ENCODE data around the gene HSD17B14.
"Not testable (repeated sequence)": the region's sequence is repeated elsewhere in the genome, so short reads cannot be mapped to it uniquely, and the experiment has no call there.

The HSD17B14 gene

DNA sequence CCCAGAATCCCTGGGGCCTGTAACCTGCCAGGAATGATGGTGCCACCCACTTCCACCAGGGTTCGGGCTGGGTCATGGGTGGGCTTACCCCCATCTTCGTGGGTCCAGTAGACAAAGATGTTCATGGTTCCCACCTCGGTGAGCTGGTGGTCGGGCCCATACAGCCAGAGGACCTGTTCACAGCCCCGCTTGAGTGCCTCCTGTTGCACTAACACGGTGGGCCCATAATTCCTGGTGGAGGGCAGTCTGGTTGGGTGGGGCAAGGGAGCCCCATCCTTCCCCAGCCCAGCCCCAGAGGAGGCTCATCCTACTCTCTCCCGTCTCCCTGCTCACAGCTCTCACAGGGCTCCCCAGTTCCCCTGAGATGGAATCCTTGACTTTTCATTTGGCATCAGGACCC, 39.2 kb downstream of the HSD17B14 start:
- DNase-seq (ENCODE audit: low spot score) = no peak

DNA sequence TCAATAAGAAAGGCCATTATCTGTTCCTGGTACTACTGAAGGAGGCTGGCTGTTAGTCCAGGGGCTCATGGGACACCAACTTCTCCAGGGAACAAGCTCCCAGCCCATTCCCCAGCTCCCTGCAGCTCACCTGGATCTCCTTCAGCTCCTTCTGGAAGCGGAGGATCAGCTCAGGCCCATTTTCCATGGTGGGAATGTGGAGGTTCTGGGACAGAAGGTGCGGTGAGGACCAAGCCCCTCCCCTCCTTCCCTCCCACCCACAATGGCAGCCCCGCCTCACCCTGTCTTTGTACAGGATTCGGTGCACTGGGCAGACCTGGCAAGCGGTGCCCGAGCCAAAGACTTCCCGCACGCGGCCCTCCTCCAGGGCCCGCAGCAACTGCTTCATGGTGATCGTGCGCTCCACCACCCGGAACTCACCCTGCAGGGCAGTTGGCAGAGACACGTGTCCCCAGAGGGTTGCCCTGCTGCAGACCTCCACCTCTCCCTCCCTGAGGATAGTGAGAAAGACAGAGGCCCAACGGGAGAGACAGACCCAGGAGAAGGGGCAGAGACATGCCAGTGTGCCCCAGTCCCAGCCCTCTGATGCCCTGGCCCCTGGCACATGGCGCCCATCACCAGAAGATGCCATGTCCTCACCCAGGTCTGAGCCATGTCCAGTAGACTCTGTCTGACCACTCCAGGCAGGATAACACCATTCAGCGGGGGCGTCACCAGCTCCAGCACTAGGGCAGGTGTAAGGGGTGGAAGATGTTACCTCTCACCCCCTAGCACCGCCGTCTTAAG, 39.8 kb downstream of the HSD17B14 start:
- no peak for DNase-seq (ENCODE audit: low spot score)

DNA sequence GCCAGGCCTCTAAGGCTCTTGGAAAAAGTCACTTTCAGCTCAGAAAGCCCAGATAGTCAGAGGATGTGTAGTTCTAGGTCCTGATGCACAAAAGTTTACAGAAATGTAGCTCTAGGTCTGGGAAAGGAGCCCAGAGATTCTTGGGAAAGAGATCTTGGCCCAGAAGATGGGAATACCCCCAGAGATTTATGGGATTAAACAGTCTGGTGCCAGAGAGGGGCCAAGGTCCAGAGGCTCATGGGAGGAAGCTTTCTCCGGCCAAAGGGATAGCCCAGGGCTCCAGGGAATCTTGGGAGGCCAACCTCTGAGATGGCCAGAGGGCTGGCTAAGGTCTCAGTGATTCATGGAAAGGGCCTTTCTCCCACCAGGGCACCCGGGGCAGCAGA, 40.6 kb downstream of the HSD17B14 start:
- DNase-seq (ENCODE audit: low spot score) = no peak

DNA sequence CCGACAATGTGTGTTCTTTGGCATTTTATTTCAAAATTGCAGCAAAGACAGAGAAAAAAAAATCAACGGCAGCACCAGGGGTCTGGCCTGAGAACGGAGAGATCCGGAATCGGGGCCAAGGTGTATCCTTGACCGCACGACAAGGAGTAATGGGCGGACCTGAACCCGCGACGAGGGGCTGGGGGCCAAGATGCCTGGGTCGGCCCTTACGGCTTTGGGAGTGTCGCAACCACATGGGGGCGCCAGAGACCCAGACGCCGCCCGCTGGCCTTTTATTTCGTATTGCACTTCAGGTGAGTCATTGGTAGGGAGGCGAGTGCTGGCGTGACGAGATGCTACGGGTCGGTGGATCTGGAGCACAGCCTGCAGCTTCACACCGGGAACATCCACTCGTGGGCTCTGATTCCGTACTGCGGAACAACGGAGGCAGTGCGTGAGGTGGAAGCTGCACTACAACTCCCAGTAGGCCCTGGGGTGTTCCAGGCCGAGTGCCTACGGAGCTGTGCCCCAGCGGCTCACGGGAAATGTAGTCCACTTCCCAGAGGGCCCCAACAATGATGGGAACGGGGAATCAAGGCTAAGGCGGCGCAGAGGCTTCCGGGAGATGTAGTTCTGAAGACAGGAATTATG, 41.1 kb downstream of the HSD17B14 start:
- peak; percentile 96 for DNase-seq (ENCODE audit: low spot score)

DNA sequence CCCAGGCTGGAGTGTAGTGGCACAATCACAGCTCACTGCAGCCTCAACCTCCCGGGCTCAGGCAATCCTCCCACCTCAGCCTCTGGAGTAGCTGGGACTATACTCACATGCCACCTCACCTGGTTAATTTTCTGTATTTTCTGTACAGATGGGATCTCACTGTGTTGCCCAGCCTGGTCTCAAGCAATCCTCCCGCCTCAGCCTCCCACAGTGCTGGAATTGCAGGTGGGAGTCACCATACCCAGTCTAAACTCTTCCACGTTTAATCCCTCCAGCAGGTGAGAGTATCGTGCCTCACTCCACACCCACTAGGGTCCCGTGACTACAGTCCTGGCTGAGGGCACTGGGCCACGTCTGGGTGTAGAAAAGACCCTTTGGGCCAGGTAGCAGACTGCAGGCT, 42.0 kb downstream of the HSD17B14 start:
- DNase-seq (ENCODE audit: low spot score) = no peak

DNA sequence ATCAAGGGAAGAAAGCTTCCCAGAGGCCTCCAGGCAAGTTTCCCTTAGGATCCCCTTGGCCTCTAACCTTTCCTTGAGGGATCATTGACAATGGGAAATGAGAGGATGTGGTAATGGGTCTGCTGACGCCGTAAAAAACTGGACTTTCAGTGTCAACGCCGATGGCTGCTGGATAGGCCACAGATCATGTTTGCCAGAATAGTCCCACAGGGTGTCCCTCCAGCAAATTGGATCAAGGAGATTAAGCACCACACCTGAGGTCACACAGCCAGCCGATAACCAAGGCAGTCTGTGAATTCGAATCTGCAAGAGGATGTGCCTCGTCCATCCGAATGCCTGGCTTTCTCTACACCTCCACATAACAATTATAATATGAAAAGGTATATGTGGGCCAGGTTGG, 43.0 kb downstream of the HSD17B14 start:
- DNase-seq (ENCODE audit: low spot score) = no peak

DNA sequence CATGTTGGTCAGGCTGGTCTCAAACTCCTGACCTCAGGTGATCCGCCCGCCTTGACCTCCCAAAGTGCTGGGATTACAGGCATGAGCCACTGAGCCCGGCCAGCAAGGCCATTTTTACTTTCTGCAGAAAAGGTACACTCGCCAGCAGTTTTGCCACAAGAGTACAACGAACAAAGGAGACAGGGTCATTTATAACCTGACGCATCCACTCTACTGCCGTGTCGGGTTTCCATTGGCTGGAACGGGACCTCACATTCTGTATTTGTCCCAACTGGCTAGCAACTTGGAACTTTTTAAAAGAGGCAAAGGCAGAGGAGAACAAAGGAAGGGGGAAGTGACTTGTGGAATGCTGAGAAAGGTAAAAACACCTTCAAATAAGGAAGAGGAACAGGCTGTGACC, 49.0 kb downstream of the HSD17B14 start:
- not testable (repeated sequence) for DNase-seq (ENCODE audit: low spot score)

DNA sequence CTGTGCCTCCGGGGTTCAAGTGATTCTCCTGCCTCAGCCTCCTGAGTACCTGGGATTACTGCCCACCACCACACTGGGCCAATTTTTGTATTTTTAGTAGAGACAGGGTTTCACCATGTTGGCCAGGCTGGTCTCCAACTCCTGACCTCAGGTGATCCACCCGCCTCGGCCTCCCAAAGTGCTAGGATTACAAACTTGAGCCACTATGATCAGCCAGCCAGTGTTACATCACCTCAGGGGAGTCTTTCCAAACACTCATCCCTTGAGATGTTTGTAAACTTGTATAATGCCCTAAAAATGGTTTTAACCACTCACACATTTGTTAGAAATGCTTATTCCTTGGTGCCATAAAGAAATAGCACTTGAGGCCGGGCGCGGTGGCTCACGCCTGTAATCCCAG, 49.9 kb downstream of the HSD17B14 start:
- DNase-seq (ENCODE audit: low spot score) = not testable (repeated sequence)

DNA sequence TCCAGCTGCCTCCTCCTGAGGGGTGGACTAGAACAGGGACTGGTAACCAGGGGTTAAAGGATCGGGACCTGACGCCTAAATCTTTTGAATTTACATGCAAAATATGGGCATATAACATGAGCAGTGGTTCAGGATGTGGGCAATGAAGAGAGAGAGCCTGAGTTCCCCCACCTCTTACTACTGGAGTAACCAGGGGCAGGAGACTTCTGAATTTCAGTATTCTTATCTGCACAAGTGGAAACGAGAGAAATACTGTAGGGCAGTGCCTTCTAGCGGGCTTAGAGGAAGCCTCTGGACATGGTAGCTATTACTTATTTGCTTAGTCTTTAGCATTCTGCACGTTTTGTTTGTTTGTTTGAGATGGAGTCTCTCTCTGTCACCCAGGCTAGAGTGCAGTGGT, 51.8 kb downstream of the HSD17B14 start:
- DNase-seq (ENCODE audit: low spot score) = no peak

DNA sequence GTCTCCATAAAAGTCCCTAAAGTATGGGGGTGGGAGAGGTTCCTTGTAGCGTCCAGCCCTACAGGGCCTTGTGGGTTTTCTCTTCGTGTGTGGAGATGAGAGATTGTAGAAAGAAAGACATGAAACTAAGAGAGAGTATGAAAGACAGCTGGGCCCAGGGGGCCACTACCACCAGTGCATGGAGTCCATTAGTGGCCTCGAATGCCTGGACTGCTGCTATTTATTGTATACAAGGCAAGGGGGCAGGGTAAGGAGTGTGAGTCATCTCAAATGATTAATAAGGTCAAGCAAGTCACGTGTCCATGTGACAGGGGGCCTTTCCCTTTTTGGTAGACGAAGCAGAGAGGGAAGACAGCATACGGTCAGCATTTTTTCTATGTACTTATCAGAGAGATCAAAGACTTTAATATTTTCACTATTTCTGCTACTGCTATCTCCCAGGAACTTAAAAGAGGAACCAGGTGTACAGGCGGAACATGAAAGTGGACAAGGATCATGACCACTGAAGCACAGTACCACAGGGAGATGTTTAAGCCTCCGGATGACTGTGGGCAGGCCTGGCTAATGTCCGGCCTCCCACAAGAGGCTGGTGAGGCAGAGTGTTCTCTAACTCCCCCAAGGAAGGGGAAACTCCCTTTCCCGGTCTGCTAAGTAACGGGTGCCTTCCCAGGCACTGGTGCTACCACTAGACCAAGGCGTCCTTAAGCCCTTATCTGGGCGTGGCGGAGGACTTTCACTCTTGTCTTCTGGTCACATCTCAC, 55.5 kb downstream of the HSD17B14 start:
- no peak for DNase-seq (ENCODE audit: low spot score)

DNA sequence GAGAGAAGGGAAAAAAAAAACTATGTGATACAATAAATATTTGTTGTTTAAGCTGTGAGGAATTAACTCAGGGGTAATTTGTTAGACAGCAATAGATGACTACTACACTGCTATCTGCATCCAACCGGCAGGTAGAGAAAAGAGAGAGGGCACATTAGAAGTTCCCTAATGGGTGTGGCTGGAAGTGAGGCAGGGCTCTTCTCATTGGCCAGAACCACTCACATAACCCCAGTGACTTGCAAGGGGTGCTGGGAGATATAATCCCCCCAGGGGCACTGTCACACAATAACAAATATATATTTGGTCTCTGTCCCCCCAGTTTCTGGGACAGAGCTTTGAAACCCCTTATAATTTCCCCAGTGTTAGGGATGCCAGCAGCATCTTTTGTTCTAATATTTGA, 56.7 kb downstream of the HSD17B14 start:
- no peak for DNase-seq (ENCODE audit: low spot score)

DNA sequence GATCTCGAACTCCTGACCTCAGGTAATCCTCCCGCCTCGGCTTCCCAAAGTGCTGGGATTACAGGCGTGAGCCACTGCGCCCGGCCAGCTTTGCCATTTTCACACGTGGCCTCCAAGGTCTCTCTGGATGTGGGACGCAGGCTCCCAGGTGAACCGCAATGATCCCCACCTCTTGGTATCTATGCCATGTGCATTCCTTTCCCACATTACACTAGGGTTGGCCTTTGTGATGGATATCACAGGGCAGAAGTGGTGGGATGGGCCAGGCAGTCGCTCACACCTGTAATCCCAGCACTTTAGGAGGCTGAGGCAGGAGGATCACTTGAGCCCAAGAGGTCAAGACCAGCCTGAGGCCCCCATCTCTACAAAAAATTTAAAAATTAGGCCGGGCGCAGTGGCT, 58.6 kb downstream of the HSD17B14 start:
- DNase-seq (ENCODE audit: low spot score) = no peak

DNA sequence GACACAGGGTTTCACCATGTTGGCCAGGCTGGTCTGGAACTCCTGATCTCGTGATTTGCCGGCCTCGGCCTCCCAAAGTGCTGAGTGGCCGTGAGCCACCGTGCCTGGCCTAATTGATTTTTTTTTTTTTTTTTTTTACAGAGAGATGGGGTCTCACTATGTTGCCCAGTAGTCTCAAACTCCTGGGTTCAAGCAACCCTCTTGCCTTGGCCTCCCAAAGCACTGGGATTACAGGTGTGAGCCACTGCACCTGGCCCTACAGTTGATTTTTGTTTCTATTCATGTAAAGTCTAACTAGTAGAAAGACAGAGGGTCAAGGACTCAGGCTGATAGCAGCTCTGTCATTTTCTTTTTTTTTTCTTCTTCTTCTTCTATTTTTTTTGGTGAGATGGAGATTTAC, 59.2 kb downstream of the HSD17B14 start:
- DNase-seq (ENCODE audit: low spot score) = no peak

DNA sequence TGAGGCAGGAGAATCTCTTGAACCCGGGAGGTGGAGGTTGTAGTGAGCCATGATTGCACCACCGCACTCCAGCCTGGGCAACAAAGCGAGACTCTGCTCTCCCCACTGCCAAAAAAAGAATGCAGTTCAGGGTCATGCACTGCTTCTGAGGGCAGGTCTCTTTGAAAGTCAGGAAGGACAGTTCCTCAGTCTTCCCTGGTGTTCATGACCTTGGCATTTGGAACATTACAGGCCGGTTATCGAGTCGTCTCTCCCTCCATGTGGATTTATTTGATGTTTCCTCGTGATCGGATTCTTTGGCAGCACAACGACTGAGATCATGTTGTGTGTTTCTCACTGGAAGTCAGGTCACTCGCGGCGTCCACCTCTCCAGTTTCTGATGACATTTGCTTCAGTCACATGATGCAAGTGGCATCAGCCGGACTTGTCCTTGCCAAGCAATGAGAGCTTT, 63.8 kb downstream of the HSD17B14 start:
- DNase-seq (ENCODE audit: low spot score) = no peak

DNA sequence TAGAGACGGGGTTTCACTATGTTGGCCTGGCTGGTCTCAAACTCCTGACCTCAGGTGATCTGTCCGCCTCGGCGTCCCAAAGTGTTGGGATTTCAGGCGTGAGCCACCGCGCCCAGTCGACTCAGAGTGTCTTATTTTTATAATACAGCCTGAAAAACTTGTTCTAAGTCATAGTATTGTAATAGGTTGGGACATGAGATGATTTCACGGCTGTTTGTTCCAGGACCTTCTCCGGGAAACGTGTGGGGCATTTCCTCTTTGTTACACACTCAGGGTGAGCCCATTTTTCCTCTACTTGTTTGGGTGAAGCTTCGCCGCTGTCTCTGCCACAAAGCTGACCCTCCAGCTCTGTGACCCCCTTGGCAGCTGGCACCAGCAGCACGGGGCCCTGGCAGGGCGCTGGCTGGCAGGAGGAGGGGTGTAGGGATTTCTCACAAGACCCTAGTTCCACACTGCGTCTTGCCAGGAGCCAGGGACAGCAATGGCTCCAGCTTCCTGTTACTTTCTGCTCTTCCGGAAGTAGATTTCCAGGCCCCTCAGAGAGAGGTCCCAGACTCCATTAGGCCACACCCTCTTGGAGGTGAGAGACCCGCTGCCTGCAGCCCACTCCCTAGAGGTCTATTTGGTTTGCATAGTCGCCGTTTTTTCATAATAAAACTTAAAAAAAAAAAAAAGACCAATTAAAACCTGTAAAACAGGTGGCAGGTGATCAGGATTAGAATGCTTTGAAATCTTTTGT, 65.4 kb downstream of the HSD17B14 start:
- no peak for DNase-seq (ENCODE audit: low spot score)

DNA sequence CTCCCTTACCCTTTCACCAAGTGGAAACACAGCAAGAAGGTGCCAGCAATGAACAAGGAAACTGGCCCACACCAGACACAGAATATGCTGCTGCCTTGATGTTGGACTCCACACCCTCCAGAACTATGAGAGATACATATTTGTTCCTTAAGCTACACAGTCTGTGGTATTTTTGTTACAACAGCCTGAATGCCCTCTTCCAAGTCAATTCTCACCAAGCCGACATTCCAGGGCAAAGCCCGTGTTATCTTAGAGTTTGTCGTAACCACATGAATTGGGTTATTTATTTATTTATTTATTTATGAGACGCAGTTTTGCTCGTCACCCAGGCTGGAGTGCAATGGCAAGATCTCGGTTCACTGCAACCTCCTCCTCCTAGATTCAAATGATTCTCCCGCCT, 66.0 kb downstream of the HSD17B14 start:
- no peak for DNase-seq (ENCODE audit: low spot score)

DNA sequence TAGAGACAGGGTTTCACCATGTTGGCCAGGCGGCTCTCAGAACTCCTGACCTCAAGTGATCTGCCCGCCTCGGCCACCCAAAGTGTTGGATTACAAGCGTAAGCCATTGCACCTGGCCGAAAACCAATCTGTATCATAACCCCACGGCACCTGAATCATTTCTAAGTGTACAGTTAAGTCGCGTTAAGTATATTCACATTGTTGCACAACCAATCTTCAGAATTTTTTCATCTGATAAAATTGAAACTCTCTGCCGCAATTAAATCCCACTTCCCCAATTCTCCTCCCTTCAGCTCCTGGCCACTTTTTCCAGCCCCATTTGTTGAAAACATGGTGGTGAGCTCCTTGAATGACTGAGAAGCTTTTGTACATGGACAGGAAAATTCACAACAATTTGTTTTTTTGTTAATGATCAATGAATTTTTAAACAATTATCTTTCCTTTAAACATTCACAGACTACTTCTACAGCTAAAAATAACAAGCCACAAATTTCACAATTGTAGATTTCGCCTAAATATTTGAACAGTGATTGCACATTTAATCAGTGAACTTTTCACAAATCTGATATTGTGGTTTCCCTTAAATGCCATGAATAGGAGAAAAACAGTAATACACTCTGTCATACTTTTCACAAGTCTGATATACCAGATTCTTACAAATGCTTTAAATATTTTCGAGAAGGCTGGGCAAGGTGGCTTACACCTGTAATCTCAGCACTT, 67.1 kb downstream of the HSD17B14 start:
- no peak for DNase-seq (ENCODE audit: low spot score)

DNA sequence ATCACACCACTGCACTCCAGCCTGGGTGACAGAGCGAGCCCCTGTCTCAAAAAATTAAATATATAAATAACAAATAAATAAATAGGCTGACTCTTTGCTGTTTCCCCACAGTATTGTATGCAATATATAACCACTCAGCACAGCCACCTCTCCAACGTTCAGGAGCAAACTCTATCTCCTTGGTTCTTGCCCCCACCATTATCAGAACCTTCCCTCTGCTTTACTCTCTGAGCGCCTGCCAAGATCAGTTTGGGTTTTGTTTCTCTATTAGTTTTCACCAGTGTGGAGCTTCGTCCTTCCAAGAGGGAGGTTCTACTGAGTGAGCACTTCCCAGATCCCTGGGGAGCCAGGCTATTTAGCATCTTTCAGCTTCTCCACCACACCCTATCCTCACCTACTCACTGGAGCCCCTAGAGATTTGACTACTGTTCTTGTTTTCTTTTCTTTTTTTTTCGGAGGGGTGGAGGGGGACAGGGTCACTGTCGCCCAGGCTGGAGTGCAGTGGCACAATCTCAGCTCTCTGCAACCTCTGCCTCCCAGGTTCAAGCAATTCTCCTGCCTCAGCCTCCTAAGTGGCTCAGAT, 68.0 kb downstream of the HSD17B14 start:
- not testable (repeated sequence) for DNase-seq (ENCODE audit: low spot score)

DNA sequence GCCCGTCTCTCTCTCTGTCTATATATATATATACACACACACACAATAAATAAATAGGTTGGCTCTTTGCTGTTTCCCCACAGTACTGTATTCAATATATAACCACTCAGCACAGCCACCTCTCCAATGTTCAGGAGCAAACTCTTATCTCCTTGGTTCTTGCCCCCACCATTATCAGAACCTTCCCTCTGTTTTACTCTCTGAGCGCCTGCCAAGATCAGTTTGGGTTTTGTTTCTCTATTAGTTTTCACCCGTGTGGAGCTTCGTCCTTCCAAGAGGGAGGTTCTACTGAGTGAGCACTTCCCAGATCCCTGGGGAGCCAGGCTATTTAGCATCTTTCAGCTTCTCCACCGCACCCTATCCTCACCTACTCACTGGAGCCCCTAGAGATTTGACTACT, 70.5 kb downstream of the HSD17B14 start:
- DNase-seq (ENCODE audit: low spot score) = not testable (repeated sequence)

Data from left forelimb (tissue), 1 donor.